Kidney (tissue), 14 donors: ENCODE data around the gene MS4A10. TPM values are rescaled to one million over a fixed set of nuclear protein-coding genes. Genes with fewer than 3 reads are reported as not detected.

Experiments
- DNase-seq, 5 donors: peaks; one replicate each; pipeline ENCODE4 v3.0.0-alpha.2; 2013 to 2020
- FAIRE-seq: peaks from 2 replicates; lab custom pipeline; 2012; peaks lifted over from hg19 to GRCh38; lab: Jason Lieb, UNC
- H3K27ac ChIP-seq, 2 donors: one replicate each; pipeline ENCODE4 v1.7.0; 2013; ENCODE audit warnings: low read depth in 2 of 2, low read length in 2 of 2, inconsistent platforms in 1 of 2
- H3K27me3 ChIP-seq: one replicate; pipeline ENCODE4 v1.7.1; 2013; ENCODE audit warnings: low read length, inconsistent platforms; ENCODE audit not compliant: control insufficient read depth, insufficient read depth
- H3K36me3 ChIP-seq, 3 donors: one replicate each; pipeline versions ENCODE4 v1.7.0 to v1.7.1; 2013; ENCODE audit warnings: low read length in 3 of 3, control low read depth in 1 of 3, inconsistent platforms in 1 of 3; ENCODE audit not compliant: insufficient read depth in 3 of 3, control insufficient read depth in 2 of 3
- H3K4me1 ChIP-seq, 3 donors: one replicate each; pipeline versions ENCODE4 v1.7.0 to v1.7.1; 2013; ENCODE audit warnings: low read length in 3 of 3, inconsistent platforms in 1 of 3, low read depth in 1 of 3; ENCODE audit not compliant: control insufficient read depth in 2 of 3, insufficient read depth in 2 of 3
- H3K4me3 ChIP-seq, 3 donors: one replicate each; pipeline versions ENCODE4 v1.7.0 to v1.8.1; 2013; ENCODE audit warnings: low read length in 3 of 3, control low read depth in 1 of 3, inconsistent platforms in 1 of 3
- H3K9ac ChIP-seq, 3 donors: one replicate each; pipeline versions ENCODE4 v1.7.0 to v1.7.1; 2013; ENCODE audit warnings: low read length in 3 of 3, control low read depth in 1 of 3, inconsistent platforms in 1 of 3
- H3K9me3 ChIP-seq, 3 donors: one replicate each; pipeline versions ENCODE4 v1.7.0 to v1.7.1; 2013; ENCODE audit warnings: low read length in 3 of 3, control low read depth in 1 of 3, inconsistent platforms in 1 of 3; ENCODE audit not compliant: control insufficient read depth in 2 of 3, insufficient read depth in 1 of 3
- intact Hi-C: fragments of 100-400 bp; cut with DNase I; formaldehyde crosslinking; loops from one replicate; pipeline ENCODE4 v1.11.1; 2022
- polyA plus RNA-seq: library from polyadenylated mRNA; stranded (reverse); fragments of 350-450 nt; fragmentation: Illumina TruSeq; extraction: RNeasy Lipid Tissue Mini Kit (QIAGEN cat#74804); gene quantifications from one replicate; pipeline ENCODE4 v1.2.3, GENCODE V29; 2014; ENCODE audit warnings: low read depth, low replicate concordance; ENCODE audit not compliant: insufficient read depth
- total RNA-seq: library from RNA; stranded (reverse); fragmentation: NEBNext Ultra II Directional; extraction: Animal tissue kit (Norgen Biotek cat#: 25700); gene quantifications from one replicate; pipeline ENCODE4 v1.2.1, GENCODE V29; 2021
- TF ChIP-seq, protein P1 (sequence below): IDR thresholded peaks from 3 replicates; pipeline ENCODE4 v1.5.1; 2012; ENCODE audit warnings: mild to moderate bottlenecking, moderate library complexity, borderline replicate concordance; ENCODE audit not compliant: insufficient read depth; ENCODE audit errors: extremely low read depth
- donor health status: control.
- donor health status: control.
- donor health status: control.
- donor health status: control.
- donor health status: control.
- donor health status: DM: yes; HTN: yes; CAD: no.
- donor health status: Normal renal cell carcinoma (clear cell type).

The MS4A10 gene
- total and polyA plus RNA-seq, 2 donors from 2014 or later: 1.1 TPM; not detected in 1

DNA sequence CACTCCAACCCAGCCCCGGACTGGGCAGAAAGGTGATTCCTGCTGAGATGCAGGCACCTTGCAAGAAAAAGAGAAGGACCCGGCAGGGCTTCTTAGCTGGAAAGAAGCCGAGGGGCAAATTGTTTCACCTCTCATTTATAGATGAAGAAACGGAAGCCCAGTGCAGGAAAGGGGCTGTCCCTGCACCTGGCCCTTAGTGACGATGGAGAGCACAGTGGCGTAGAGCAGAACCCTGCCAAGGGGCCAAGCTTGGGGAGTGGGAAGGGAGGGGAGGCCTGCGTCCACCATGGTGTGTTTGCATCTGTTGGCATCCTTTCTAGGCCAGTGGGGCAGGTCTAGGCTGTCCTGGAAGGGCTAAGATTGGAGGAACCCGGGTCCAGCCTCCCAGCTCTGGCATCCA is 36.3 kb upstream of the MS4A10 start:
- TF ChIP-seq, protein P1, sequence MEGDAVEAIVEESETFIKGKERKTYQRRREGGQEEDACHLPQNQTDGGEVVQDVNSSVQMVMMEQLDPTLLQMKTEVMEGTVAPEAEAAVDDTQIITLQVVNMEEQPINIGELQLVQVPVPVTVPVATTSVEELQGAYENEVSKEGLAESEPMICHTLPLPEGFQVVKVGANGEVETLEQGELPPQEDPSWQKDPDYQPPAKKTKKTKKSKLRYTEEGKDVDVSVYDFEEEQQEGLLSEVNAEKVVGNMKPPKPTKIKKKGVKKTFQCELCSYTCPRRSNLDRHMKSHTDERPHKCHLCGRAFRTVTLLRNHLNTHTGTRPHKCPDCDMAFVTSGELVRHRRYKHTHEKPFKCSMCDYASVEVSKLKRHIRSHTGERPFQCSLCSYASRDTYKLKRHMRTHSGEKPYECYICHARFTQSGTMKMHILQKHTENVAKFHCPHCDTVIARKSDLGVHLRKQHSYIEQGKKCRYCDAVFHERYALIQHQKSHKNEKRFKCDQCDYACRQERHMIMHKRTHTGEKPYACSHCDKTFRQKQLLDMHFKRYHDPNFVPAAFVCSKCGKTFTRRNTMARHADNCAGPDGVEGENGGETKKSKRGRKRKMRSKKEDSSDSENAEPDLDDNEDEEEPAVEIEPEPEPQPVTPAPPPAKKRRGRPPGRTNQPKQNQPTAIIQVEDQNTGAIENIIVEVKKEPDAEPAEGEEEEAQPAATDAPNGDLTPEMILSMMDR: no peak
- DNase-seq (no peak), FAIRE-seq (no peak)
- intact Hi-C loops: no loop called here
- no peaks in the 10 kb centered on the region for H3K4me1 ChIP-seq
- H3K9ac ChIP-seq: no peak overlapping the region
- H3K4me3 ChIP-seq: no peak overlapping the region
- no peaks in the 10 kb centered on the region for H3K36me3 ChIP-seq
- no peaks in the 10 kb centered on the region for H3K27me3 ChIP-seq
- H3K9me3 ChIP-seq: peaks cover 0 to 2% (median 0%) of the 10 kb centered on the region in 3 donors
- H3K27ac ChIP-seq: no peak overlapping the region

DNA sequence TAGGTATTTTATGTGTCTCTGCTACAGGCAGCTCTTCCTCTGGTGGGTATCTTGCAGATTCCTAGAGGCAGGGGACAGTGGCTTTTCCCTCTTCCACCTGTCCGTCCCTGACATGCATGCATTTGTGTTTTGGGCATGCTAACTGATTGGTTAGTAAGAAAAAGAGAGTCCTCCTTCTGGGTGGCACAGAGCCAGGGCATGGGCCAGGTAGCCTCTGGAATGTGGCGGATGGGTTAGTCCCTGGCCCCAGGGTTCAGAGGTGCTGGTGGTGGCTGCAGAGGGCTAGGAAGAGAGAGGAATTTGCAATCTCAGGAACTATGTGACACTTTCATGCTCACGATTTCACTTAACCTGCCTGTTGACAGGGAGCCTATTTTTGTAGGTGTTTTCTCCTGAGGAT is 34.2 kb upstream of the MS4A10 start:
- Histone ChIP-seq H3K36me3 (no peaks in the 10 kb centered on the region), H3K9ac (no peak overlapping the region), H3K27ac (no peak overlapping the region), H3K9me3 (no peaks in the 10 kb centered on the region), H3K27me3 (no peaks in the 10 kb centered on the region), H3K4me3 (no peak overlapping the region), H3K4me1 (no peaks in the 10 kb centered on the region)
- DNase-seq (peak in 1 of 5 donors; percentile 27), FAIRE-seq (no peak)
- intact Hi-C loops: no loop called here
- TF ChIP-seq, protein P1: no peak

DNA sequence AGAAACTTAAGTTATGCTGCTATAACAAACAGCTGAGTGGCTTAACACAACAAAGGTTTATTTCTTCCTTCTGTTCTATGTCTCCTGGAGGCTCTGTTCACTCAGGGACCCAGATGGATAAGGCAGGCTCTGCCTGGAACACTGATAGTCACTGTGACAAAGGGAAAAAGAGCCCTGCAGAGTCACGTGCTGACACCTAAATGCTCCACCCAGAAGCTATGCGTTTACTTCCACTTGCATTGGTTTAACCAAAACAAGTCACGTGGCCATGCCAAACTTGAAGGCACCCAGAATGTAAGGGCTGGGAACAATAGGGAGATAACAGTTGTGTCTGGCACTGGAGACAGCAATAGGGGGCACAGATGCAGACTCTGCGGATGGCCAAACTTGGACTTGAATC is 31.8 kb upstream of the MS4A10 start:
- FAIRE-seq (no peak), DNase-seq (no peak)
- Histone ChIP-seq H3K27ac (no peak overlapping the region), H3K27me3 (no peaks in the 10 kb centered on the region), H3K9me3 (no peaks in the 10 kb centered on the region), H3K36me3 (no peaks in the 10 kb centered on the region), H3K4me1 (no peaks in the 10 kb centered on the region), H3K9ac (no peak overlapping the region), H3K4me3 (no peak overlapping the region)
- intact Hi-C loops: no loop called here
- TF ChIP-seq, protein P1: no peak

DNA sequence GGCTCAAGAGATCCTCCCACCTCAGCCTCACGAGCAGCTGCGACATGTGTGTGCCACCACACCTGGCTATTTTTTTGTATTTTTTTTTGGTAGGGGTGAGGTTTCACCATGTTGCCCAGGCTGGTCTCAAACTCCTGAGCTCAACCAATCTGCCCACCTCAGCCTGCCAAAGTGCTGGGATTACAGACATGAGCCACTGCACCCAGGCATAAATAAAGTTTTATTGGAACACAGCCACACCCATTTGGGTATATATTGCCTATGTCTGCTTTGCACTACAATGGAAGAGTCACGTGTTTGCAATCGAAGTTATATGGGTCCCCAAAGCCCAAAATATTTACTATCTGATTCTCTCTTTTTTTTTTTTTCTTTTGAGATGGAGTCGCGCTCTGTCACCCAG is 30.2 kb upstream of the MS4A10 start:
- TF ChIP-seq, protein P1: no peak
- no peak for DNase-seq
- FAIRE-seq: no peak
- Histone ChIP-seq H3K4me3 (no peak overlapping the region), H3K27me3 (no peaks in the 10 kb centered on the region), H3K9me3 (no peaks in the 10 kb centered on the region), H3K27ac (no peak overlapping the region), H3K9ac (no peak overlapping the region), H3K36me3 (no peaks in the 10 kb centered on the region), H3K4me1 (no peaks in the 10 kb centered on the region)
- intact Hi-C loops: no loop called here
